Stimulated activated CD4-positive, alpha-beta T cell treated with anti-CD3 and anti-CD28 coated beads, Interleukin-2, amount 100 ng/mL, for 24 hours (primary cell): ENCODE results near the gene PCYT1A.
"Not testable (repeated sequence)": the region's sequence is repeated elsewhere in the genome, so short reads cannot be mapped to it uniquely, and the experiment has no call there.

ENCODE experiments used
- DNase-seq, 2 donors: peaks; one replicate each; pipeline ENCODE4 v3.0.0-alpha.2; 2020

PCYT1A gene

GRCh38 chr3:196189566-196190347 is 97.8 kb downstream of the PCYT1A start:
- DNase-seq: no peak

DNA sequence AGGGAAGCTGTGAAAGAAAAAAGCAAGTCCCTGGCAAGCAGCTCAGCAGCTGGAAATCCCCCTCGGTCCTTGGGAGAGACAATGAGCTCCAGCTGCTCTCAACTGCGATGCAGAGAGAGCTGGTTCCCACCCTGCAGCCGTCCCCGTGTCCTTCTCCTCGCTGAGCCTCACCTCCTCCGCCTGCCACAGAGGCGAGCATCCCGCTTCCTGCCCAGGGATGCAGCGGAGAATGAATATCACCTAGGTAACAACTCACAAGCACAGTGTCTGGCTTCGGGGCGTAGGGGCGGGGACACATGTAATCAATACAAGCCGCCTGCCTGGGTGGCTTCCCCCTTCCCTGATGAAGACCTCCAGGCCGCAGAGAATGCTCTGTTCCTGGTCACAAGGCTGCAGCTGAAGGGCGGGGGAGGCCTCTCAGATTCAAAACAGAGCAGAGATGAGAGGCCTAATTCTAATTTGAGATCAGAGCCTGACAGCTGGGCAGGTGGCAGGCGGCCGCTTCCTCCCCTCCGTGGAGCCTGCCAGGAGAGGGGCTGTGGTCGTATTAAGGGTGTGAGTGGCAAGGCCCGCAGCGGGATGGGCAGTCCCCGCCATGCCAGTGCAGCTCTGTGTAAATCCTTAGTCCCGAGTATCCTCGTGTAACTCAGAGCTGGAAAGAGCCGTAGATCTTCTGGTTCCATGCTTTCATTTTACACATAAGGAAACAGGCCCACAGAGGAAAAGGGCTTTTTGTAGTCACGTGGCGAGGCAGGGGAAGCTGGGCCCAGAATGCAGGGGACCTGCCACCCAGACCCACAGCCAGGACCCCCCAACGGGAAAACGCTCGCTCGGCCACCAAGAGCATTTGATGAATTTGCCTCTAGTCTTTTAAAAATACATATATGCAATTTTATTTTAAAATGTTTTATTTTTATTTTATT is 100.6 kb downstream of the PCYT1A start:
- no peak for DNase-seq

GRCh38 chr3:196184881-196185280 is 102.6 kb downstream of the PCYT1A start:
- DNase-seq: no peak

DNA sequence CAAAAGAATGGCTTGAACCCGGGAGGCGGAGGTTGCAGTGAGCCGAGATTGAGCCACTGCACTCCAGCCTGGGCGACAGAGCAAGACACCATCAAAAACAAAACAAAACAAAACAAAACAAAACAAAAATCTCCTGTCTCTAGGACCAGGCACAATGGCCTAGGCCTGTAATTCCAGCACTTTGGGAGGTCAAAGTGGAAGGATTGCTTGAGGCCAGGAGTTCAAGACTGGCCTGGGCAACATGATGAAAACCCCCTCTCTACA is 103.4 kb downstream of the PCYT1A start:
- not testable (repeated sequence) for DNase-seq

- DNase-seq: no peak
Measured at GRCh38 chr3:196181127-196181546, 106.4 kb downstream of the PCYT1A start.

- no peak for DNase-seq
Measured at GRCh38 chr3:196180346-196180745, 107.2 kb downstream of the PCYT1A start.
